SK-N-SH treated with all-trans-retinoic acid at 6 μM for 48 hours (cell line): ENCODE data around the gene TMEM107.

Source experiments
- ATAC-seq: fragments of 200-7000 bp; cut with Tn5 transposase; 3 replicates; pipeline ENCODE4 v1.9.1; 2020; ENCODE audit warnings: mild to moderate bottlenecking, moderate library complexity
- ARNTL ChIP-seq: fragments of 450-650 bp; formaldehyde crosslinking; IDR thresholded peaks from 2 replicates; pipeline ENCODE4 v1.5.0; 2020; ENCODE audit warnings: low read depth, mild to moderate bottlenecking, moderate library complexity, borderline replicate concordance
- CSDC2 ChIP-seq: fragments of 250-450 bp; sonication (Bioruptor Pico); IDR thresholded peaks from 2 replicates; pipeline ENCODE4 v1.5.0; 2020; ENCODE audit warnings: mild to moderate bottlenecking, moderate library complexity
- ESRRG ChIP-seq: fragments of 250-450 bp; sonication (Bioruptor Pico); IDR thresholded peaks from 2 replicates; pipeline ENCODE4 v1.6.1; 2021; ENCODE audit warnings: mild to moderate bottlenecking
- GLIS3 ChIP-seq: fragments of 250-450 bp; sonication (Bioruptor Pico); IDR thresholded peaks from 2 replicates; pipeline ENCODE4 v1.5.0; 2020; ENCODE audit warnings: mild to moderate bottlenecking, moderate library complexity
- ISL1 ChIP-seq: fragments of 250-450 bp; sonication (Bioruptor Pico); IDR thresholded peaks from 2 replicates; pipeline ENCODE4 v2.1.2; 2022; ENCODE audit warnings: mild to moderate bottlenecking, moderate library complexity
- OSR1 ChIP-seq: fragments of 250-450 bp; sonication (Bioruptor Pico); IDR thresholded peaks from 2 replicates; pipeline ENCODE4 v1.8.0; 2022; ENCODE audit warnings: moderate library complexity, mild to moderate bottlenecking, inconsistent platforms
- PPARA ChIP-seq: fragments of 250-450 bp; sonication (Bioruptor Pico); IDR thresholded peaks from 2 replicates; pipeline ENCODE4 v1.5.0; 2020; ENCODE audit warnings: mild to moderate bottlenecking, borderline replicate concordance
- RARB ChIP-seq: fragments of 250-450 bp; sonication (Bioruptor Pico); IDR thresholded peaks from 2 replicates; pipeline ENCODE4 v1.8.0; 2021; ENCODE audit warnings: mild to moderate bottlenecking, moderate library complexity
- SNAI2 ChIP-seq: fragments of 250-450 bp; sonication (Bioruptor Pico); IDR thresholded peaks from 2 replicates; pipeline ENCODE4 v1.5.0; 2020; ENCODE audit warnings: mild to moderate bottlenecking, moderate library complexity
- TOX ChIP-seq: fragments of 250-450 bp; sonication (Bioruptor Pico); IDR thresholded peaks from 2 replicates; pipeline ENCODE4 v1.8.0; 2021; ENCODE audit warnings: mild to moderate bottlenecking, moderate library complexity, borderline replicate concordance
- ZC3H10 ChIP-seq: fragments of 250-450 bp; sonication (Bioruptor Pico); IDR thresholded peaks from 2 replicates; pipeline ENCODE4 v1.5.1; 2021; ENCODE audit warnings: mild to moderate bottlenecking, moderate library complexity
- ZFP3 ChIP-seq: fragments of 250-450 bp; sonication (Bioruptor Pico); IDR thresholded peaks from 2 replicates; pipeline ENCODE4 v1.5.0; 2020; ENCODE audit warnings: mild to moderate bottlenecking, moderate library complexity
- ZFP30 ChIP-seq: fragments of 450-650 bp; formaldehyde crosslinking; IDR thresholded peaks from 2 replicates; pipeline ENCODE4 v1.5.0; 2022; ENCODE audit warnings: mild to moderate bottlenecking, moderate library complexity
- ZNF565 ChIP-seq: fragments of 450-650 bp; formaldehyde crosslinking; conservative IDR thresholded peaks from 2 replicates; pipeline ENCODE4 v1.5.0; 2020; ENCODE audit warnings: low read depth, mild to moderate bottlenecking, moderate library complexity
- ZNF8 ChIP-seq: fragments of 450-650 bp; formaldehyde crosslinking; IDR thresholded peaks from 2 replicates; pipeline ENCODE4 v1.5.0; 2020; ENCODE audit warnings: mild to moderate bottlenecking, moderate library complexity
- TF ChIP-seq, protein P1 (sequence below): fragments of 250-450 bp; sonication (Bioruptor Pico); IDR thresholded peaks from 2 replicates; pipeline ENCODE4 v1.5.1; 2021; ENCODE audit warnings: mild to moderate bottlenecking, moderate library complexity
- TF ChIP-seq, protein P2 (sequence below): fragments of 250-450 bp; sonication (Bioruptor Pico); IDR thresholded peaks from 2 replicates; pipeline ENCODE4 v1.8.0; 2021; ENCODE audit warnings: low read depth, mild to moderate bottlenecking, moderate library complexity, borderline replicate concordance
- TF ChIP-seq, protein P3 (sequence below): fragments of 250-450 bp; sonication (Bioruptor Pico); IDR thresholded peaks from 2 replicates; pipeline ENCODE4 v1.5.0; 2020; ENCODE audit warnings: mild to moderate bottlenecking, moderate library complexity
- TF ChIP-seq, protein P4 (sequence below): fragments of 250-450 bp; sonication (Bioruptor Pico); IDR thresholded peaks from 2 replicates; pipeline ENCODE4 v1.8.0; 2020; ENCODE audit warnings: mild to moderate bottlenecking, moderate library complexity, borderline replicate concordance
- TF ChIP-seq, protein P5 (sequence below): fragments of 250-450 bp; sonication (Bioruptor Pico); IDR thresholded peaks from 2 replicates; pipeline ENCODE4 v1.5.1; 2020; ENCODE audit warnings: low read depth, mild to moderate bottlenecking, moderate library complexity

Gene TMEM107

DNA sequence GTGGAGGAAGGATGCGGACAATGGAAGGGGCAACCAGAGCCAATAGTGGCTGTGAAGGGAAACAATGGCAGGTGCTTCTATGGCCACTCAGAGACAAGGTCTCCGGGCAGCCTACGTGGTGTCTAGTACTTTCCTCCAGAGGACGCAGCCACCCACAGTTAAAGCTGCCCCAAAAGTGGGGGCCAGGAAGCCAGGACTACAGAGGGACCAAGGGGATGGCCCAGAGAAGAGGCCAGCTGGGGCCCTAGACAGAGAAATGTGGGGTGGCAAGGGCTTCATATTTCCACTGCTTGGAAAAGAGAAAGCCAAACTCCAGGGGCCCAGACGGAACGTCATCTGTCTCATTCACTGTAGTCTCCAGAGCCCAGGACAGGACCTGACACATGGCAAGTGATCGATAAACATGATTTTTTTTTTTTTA is 23.1 kb downstream of the TMEM107 start:
- no peak for ATAC-seq
- TF ChIP-seq, protein P1, sequence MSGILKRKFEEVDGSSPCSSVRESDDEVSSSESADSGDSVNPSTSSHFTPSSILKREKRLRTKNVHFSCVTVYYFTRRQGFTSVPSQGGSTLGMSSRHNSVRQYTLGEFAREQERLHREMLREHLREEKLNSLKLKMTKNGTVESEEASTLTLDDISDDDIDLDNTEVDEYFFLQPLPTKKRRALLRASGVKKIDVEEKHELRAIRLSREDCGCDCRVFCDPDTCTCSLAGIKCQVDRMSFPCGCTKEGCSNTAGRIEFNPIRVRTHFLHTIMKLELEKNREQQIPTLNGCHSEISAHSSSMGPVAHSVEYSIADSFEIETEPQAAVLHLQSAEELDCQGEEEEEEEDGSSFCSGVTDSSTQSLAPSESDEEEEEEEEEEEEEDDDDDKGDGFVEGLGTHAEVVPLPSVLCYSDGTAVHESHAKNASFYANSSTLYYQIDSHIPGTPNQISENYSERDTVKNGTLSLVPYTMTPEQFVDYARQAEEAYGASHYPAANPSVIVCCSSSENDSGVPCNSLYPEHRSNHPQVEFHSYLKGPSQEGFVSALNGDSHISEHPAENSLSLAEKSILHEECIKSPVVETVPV (CRISPR knock-in tag), result no peak
- TF ChIP-seq ZFP30 (no peak), SNAI2 (no peak), ESRRG (CRISPR knock-in tag) (no peak), ZC3H10 (CRISPR knock-in tag) (no peak), PPARA (no peak), OSR1 (CRISPR knock-in tag) (no peak), RARB (CRISPR knock-in tag) (no peak), ZNF565 (CRISPR knock-in tag) (no peak), ZFP3 (CRISPR knock-in tag) (no peak), CSDC2 (CRISPR knock-in tag) (no peak), ZNF8 (CRISPR knock-in tag) (no peak), ARNTL (no peak), ISL1 (CRISPR knock-in tag) (no peak)
- TF ChIP-seq, protein P2, sequence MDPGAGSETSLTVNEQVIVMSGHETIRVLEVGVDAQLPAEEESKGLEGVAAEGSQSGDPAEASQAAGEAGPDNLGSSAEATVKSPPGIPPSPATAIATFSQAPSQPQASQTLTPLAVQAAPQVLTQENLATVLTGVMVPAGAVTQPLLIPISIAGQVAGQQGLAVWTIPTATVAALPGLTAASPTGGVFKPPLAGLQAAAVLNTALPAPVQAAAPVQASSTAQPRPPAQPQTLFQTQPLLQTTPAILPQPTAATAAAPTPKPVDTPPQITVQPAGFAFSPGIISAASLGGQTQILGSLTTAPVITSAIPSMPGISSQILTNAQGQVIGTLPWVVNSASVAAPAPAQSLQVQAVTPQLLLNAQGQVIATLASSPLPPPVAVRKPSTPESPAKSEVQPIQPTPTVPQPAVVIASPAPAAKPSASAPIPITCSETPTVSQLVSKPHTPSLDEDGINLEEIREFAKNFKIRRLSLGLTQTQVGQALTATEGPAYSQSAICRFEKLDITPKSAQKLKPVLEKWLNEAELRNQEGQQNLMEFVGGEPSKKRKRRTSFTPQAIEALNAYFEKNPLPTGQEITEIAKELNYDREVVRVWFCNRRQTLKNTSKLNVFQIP (CRISPR knock-in tag), result no peak
- TF ChIP-seq, protein P3, sequence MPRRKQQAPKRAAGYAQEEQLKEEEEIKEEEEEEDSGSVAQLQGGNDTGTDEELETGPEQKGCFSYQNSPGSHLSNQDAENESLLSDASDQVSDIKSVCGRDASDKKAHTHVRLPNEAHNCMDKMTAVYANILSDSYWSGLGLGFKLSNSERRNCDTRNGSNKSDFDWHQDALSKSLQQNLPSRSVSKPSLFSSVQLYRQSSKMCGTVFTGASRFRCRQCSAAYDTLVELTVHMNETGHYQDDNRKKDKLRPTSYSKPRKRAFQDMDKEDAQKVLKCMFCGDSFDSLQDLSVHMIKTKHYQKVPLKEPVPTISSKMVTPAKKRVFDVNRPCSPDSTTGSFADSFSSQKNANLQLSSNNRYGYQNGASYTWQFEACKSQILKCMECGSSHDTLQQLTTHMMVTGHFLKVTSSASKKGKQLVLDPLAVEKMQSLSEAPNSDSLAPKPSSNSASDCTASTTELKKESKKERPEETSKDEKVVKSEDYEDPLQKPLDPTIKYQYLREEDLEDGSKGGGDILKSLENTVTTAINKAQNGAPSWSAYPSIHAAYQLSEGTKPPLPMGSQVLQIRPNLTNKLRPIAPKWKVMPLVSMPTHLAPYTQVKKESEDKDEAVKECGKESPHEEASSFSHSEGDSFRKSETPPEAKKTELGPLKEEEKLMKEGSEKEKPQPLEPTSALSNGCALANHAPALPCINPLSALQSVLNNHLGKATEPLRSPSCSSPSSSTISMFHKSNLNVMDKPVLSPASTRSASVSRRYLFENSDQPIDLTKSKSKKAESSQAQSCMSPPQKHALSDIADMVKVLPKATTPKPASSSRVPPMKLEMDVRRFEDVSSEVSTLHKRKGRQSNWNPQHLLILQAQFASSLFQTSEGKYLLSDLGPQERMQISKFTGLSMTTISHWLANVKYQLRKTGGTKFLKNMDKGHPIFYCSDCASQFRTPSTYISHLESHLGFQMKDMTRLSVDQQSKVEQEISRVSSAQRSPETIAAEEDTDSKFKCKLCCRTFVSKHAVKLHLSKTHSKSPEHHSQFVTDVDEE, result no peak

DNA sequence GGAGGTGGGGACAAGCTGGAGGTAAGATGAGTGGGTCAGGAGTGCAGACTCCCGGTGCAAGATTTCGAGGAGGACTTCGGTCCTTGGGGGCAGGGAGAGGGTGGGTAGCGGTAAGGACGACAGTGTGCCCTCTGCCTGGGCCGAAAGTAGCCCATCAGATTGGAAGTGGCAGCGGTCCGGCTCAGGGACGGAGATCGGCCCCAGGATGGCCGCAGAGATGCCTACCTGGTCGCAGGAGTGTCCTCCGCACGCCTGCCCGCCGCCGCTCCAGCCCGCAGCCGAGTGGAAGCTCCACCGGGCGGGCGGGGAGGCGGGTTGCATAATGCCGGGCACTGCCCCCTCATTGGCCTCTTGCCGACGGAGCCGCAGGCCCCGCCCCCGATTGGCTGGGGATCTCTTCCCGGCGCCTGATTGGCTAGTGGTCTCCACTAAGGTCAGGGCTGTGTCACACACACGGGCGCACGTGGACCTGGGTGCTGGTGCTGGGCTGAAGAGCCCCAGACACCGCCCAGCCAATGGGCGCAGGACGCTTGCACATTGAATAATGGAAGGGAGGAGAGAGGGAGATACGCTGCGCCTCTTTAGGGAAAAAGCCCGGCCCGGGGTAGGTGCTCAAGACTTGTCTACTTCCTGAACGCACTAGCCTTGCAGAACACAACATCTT is 23.9 kb downstream of the TMEM107 start, which contains the start of gene PER1:
Gene PER1, minus strand, starts transcription at position 293 of the 664 bp plus-strand sequence. CDS start 1,698 bp downstream, outside the sequence.
- TF ChIP-seq GLIS3 (CRISPR knock-in tag) (0 out of 2 replicates have a peak, but pooled peaks have one; percentile 23), ARNTL (peak; percentile 89), ZC3H10 (CRISPR knock-in tag) (0 out of 2 replicates have a peak, but pooled peaks have one; percentile 5), SNAI2 (no peak), TOX (CRISPR knock-in tag) (no peak)
- TF ChIP-seq, protein P4, sequence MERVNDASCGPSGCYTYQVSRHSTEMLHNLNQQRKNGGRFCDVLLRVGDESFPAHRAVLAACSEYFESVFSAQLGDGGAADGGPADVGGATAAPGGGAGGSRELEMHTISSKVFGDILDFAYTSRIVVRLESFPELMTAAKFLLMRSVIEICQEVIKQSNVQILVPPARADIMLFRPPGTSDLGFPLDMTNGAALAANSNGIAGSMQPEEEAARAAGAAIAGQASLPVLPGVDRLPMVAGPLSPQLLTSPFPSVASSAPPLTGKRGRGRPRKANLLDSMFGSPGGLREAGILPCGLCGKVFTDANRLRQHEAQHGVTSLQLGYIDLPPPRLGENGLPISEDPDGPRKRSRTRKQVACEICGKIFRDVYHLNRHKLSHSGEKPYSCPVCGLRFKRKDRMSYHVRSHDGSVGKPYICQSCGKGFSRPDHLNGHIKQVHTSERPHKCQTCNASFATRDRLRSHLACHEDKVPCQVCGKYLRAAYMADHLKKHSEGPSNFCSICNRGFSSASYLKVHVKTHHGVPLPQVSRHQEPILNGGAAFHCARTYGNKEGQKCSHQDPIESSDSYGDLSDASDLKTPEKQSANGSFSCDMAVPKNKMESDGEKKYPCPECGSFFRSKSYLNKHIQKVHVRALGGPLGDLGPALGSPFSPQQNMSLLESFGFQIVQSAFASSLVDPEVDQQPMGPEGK, result peak; percentile 25; the same call in 1 of the 2 replicates
- TF ChIP-seq, protein P3, result peak; percentile 52; the same call in 1 of the 2 replicates
- TF ChIP-seq, protein P5, sequence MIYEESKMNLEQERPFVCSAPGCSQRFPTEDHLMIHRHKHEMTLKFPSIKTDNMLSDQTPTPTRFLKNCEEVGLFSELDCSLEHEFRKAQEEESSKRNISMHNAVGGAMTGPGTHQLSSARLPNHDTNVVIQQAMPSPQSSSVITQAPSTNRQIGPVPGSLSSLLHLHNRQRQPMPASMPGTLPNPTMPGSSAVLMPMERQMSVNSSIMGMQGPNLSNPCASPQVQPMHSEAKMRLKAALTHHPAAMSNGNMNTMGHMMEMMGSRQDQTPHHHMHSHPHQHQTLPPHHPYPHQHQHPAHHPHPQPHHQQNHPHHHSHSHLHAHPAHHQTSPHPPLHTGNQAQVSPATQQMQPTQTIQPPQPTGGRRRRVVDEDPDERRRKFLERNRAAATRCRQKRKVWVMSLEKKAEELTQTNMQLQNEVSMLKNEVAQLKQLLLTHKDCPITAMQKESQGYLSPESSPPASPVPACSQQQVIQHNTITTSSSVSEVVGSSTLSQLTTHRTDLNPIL (CRISPR knock-in tag), result no peak
- TF ChIP-seq, all 23 proteins: peak for 5

More for the DNA sequence above, 23.9 kb downstream of the TMEM107 start, which contains the start of gene PER1:
- ATAC-seq, result peak; percentile 53
